DND-41 (cell line): ENCODE results near the gene NGDN.

Experiments used
- EZH2 ChIP-seq: IDR thresholded peaks from 3 replicates; pipeline ENCODE4 v1.6.1; 2012; ENCODE audit warnings: borderline replicate concordance, low read depth, mild to moderate bottlenecking, moderate library complexity, low read length, inconsistent platforms; ENCODE audit not compliant: severe bottlenecking
- TF ChIP-seq, protein P1 (sequence below): IDR thresholded peaks from 2 replicates; pipeline ENCODE4 v1.5.1; 2012; ENCODE audit warnings: borderline replicate concordance, low read length, moderate library complexity, mild to moderate bottlenecking; ENCODE audit not compliant: poor library complexity, severe bottlenecking; ENCODE audit errors: extremely low read depth

DNA sequence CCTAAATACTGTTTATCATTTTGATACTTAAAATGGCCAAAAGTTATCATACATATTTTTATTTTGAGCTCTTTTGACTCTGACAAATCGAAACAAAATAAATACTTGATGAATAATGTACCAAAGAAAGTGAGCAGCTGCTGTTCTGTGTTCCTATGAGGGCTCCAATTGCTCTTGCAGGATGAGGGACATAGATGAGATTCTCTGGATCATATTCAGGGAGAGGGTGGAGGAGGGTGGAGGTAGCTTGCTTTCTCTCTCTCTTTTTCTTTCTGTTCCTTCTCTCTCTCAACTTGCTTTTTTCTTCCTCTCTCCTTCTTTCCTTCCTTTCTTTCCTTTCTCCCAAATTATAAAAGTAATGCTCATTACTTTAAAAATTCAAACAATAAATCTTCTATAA lies 25.2 kb upstream of the NGDN start:
- TF ChIP-seq, protein P1, sequence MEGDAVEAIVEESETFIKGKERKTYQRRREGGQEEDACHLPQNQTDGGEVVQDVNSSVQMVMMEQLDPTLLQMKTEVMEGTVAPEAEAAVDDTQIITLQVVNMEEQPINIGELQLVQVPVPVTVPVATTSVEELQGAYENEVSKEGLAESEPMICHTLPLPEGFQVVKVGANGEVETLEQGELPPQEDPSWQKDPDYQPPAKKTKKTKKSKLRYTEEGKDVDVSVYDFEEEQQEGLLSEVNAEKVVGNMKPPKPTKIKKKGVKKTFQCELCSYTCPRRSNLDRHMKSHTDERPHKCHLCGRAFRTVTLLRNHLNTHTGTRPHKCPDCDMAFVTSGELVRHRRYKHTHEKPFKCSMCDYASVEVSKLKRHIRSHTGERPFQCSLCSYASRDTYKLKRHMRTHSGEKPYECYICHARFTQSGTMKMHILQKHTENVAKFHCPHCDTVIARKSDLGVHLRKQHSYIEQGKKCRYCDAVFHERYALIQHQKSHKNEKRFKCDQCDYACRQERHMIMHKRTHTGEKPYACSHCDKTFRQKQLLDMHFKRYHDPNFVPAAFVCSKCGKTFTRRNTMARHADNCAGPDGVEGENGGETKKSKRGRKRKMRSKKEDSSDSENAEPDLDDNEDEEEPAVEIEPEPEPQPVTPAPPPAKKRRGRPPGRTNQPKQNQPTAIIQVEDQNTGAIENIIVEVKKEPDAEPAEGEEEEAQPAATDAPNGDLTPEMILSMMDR = no peak
- no peak for TF ChIP-seq EZH2
